BJ (cell line): ENCODE results near the gene GABRB2. TPM values are rescaled to one million over a fixed set of nuclear protein-coding genes. Genes with fewer than 3 reads are reported as not detected.

Source experiments
- CTCF ChIA-PET: fragments of 350-600 bp; formaldehyde crosslinking; extraction: SDS; loops from one replicate; lab custom pipeline; 2021; ENCODE audit warnings: antibody characterized with exemption, inconsistent platforms; lab: Yijun Ruan, JAX
- POLR2A ChIA-PET: fragments of 300-600 bp; sonication (Branson Sonifier 250); formaldehyde crosslinking; extraction: SDS; loops from one replicate; lab custom pipeline; 2021; ENCODE audit warnings: antibody characterized with exemption; lab: Charles Lee
- DNase-seq: peaks from one replicate; pipeline ENCODE4 v3.0.0-alpha.2; 2011; ENCODE audit warnings: low read depth
- H3K27me3 ChIP-seq: 2 replicates; pipeline ENCODE4 v1.6.0; 2011; ENCODE audit warnings: low read length; ENCODE audit not compliant: control insufficient read depth, insufficient read depth
- H3K36me3 ChIP-seq: 2 replicates; pipeline ENCODE4 v1.5.1; 2011; ENCODE audit warnings: low read length; ENCODE audit not compliant: control insufficient read depth, insufficient read depth
- H3K4me3 ChIP-seq: 2 replicates; pipeline ENCODE4 v1.5.1; 2011; ENCODE audit warnings: low read depth, mild to moderate bottlenecking, control low read depth, low read length
- polyA plus RNA-seq: library from polyadenylated mRNA; depleted of rRNA; stranded (reverse); fragments of >200 nt; gene quantifications from 2 replicates; pipeline ENCODE4 v1.2.3, GENCODE V29; 2011
- TF ChIP-seq, protein P1 (sequence below): IDR thresholded peaks from 2 replicates; pipeline ENCODE4 v1.5.1; 2011; ENCODE audit warnings: low read depth, mild to moderate bottlenecking, control low read depth, inconsistent platforms, low read length, moderate library complexity; ENCODE audit not compliant: insufficient read depth

GABRB2 gene
- polyA plus RNA-seq, 1 experiment = not detected

DNA sequence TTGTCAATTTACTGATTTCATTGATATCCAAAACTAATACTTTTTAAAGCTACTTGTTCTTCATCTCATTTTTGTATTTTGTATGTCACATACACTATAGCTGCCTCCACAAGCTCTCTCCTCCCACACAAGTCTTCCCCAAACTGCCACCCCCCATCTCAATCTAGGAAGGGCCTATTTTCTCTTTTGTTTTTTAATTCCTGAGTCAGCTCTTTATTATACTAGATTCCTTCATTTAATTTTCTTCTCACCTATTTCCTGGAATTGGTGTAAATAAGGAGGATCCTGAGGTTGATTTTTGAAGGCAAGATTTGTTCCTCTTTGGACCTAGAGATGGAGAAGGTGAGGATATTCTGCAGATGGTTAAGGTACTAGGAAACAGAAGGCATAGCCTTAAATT lies 277.4 kb downstream of the GABRB2 start:
- CTCF ChIA-PET = no interaction called here
- no peaks in the 10 kb centered on the region for H3K36me3 ChIP-seq
- H3K4me3 ChIP-seq = no peak overlapping the region
- no peak for DNase-seq
- POLR2A ChIA-PET = no interaction called here
- H3K27me3 ChIP-seq = no peaks in the 10 kb centered on the region
- TF ChIP-seq, protein P1, sequence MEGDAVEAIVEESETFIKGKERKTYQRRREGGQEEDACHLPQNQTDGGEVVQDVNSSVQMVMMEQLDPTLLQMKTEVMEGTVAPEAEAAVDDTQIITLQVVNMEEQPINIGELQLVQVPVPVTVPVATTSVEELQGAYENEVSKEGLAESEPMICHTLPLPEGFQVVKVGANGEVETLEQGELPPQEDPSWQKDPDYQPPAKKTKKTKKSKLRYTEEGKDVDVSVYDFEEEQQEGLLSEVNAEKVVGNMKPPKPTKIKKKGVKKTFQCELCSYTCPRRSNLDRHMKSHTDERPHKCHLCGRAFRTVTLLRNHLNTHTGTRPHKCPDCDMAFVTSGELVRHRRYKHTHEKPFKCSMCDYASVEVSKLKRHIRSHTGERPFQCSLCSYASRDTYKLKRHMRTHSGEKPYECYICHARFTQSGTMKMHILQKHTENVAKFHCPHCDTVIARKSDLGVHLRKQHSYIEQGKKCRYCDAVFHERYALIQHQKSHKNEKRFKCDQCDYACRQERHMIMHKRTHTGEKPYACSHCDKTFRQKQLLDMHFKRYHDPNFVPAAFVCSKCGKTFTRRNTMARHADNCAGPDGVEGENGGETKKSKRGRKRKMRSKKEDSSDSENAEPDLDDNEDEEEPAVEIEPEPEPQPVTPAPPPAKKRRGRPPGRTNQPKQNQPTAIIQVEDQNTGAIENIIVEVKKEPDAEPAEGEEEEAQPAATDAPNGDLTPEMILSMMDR = no peak

DNA sequence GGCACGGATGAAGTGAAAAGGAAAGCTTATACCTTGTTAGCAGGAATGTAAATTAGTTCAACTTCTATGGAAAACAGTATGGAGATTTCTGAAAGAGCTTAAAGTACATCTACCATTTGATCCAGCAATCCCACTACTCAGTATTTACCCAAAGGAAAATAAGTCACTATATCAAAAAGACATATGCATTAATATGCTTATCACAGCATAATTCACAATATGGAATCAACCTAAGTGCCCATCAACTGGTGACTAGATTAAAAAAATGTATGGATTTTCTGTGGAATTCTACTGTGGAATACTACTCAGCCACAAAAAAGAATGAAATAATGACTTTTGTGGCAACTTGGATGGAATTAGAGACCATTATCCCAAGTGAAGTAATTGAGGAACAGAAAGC lies 279.6 kb downstream of the GABRB2 start:
- Histone ChIP-seq H3K36me3 (no peaks in the 10 kb centered on the region), H3K27me3 (no peaks in the 10 kb centered on the region), H3K4me3 (no peak overlapping the region)
- CTCF ChIA-PET = no interaction called here
- POLR2A ChIA-PET = no interaction called here
- DNase-seq = no peak
- TF ChIP-seq, protein P1 = no peak

DNA sequence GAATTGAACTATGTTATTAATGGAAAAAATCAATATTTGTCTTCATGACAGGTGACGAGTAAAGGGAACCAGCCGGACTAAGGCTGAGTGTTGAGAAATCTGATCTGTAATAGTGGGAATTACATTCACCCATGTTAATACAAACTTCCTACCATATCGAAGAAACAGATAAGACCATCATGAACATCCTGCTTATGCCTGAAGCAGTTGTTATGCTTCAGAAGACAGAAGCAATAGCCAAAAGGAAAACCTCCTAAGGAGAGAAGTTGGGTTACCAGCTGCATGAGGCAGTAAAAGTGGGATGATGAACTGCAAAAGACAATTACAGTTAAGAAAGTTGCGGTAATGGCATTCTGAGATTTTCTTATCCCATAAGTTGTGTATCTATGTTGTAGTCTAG lies 281.5 kb downstream of the GABRB2 start:
- H3K27me3 ChIP-seq = no peaks in the 10 kb centered on the region
- TF ChIP-seq, protein P1 = no peak
- no peak for DNase-seq
- H3K4me3 ChIP-seq = no peak overlapping the region
- no peaks in the 10 kb centered on the region for H3K36me3 ChIP-seq
- POLR2A ChIA-PET = no interaction called here
- CTCF ChIA-PET = no interaction called here

DNA sequence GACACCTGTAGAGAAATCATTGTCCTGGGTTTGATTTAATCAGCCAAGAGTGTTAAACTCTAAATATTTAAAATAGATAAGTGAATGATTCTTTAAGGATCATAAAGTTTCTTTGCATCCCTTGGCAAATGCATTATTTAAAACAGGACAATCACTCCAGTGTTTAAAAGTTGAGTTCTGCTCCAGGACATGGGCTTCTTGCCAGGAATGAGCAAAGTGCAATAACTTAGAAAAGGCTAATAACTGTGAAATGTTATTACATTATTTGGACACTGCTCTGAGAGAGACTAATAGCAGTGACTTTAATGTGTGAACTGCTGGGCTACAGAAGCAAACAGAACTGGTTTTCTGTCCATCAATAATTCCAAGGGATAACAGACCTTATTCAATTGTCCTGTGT lies 283.3 kb downstream of the GABRB2 start:
- Histone ChIP-seq H3K36me3 (no peaks in the 10 kb centered on the region), H3K4me3 (no peak overlapping the region), H3K27me3 (no peaks in the 10 kb centered on the region)
- TF ChIP-seq, protein P1 = no peak
- ChIA-PET POLR2A (no interaction called here), CTCF (no interaction called here)
- DNase-seq = no peak

DNA sequence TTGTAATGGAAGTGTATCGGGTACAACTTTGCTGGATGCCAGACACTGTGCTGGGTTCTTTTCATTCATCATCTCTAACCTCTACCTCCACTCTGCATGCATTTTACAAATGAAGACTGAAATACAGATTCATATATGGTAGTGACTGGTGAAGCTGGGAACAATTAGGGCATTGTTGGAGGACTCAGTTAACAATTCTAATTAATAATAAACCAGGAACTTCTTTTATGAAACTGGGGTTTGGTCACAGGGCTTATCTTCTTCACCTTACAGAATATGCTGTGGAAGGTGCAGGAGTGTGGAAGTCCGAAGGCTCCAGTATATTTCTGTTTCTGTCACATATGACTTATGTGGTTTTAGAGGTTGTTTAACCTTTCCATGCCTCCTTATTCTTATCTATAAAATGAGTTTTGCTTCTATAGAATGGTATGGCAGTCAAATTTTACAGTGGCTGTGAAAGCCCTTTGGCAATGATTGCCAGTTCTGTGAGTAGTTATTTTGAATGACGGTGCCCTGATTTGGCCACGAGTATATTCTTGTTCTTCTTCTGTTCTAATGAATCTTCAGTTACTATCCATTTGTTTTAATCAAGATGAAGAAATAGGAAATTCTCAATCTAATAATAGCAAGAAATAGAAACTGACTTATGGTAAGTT lies 284.7 kb downstream of the GABRB2 start:
- no peaks in the 10 kb centered on the region for H3K36me3 ChIP-seq
- TF ChIP-seq, protein P1 = no peak
- DNase-seq = no peak
- ChIA-PET POLR2A (no interaction called here), CTCF (no interaction called here)
- no peaks in the 10 kb centered on the region for H3K27me3 ChIP-seq
- no peak overlapping the region for H3K4me3 ChIP-seq
